ENCODE measurements around the gene FAM234B.

FAM234B gene, protein sequence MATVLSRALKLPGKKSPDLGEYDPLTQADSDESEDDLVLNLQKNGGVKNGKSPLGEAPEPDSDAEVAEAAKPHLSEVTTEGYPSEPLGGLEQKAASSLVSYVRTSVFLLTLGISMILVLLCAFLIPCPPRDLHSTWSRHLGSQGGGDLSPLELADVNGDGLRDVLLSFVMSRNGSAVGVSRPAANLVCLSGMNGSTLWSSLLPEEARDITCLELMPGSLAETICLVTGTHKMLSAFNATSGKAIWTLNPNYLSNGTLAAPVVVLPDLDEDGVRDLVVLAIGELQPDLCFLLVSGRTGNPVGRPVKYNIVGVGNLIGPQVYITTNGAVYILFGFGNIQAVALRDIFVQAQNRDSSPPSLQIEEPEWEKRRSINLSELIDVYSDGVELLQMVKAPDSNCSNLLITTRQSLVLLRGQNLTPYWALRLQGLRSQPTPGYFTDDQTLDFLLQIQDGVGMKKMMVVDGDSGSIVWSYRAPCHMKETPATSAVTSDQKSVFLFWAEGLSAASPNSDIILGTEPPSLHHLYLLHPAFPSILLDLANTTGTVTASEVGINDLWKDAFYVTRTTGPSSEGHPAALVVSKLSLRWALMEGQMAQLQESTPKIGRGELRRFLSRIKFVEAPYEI

DNA sequence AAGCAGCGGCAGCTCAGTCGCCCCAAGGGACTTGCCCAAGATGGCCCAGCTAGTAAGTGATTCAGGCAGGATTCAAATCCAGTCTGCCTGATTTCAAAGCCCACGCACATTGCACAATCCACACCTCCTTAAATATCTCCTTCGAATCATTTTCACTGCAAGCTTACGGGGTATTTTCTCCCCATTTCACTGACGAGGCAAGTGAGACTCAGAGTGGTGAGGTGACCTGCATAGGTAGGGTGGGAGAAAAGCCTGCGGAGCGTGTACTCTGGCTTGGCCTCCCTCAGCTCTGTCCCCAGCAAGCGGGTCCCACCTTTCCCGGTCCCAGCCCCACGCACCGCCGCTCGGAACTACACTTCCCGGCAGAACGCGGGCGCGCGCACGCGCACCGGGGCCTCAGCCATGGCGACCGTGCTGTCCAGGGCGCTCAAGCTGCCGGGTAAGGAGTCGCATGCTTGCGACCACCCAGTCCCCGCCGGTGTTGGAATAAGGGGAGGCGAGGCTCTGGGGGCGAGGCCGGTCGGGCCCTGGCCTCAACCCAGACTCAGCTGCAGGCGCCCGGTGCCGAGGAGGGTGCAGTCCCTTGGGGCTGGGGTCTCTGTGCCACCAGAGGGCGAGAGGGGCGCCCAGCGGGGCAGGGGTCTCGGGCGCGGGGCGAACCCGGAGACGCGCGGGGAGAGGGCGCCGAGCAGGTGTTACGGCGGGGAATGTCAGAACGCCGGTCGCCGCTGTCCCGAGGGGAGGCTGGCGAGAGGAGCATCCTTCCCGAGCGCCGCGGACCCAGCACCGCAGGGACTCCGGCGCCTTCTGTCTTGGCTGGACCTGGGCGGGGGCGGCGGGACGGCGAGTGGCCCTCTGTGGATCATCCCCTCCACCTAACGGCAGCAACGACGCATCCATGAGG is at the start of gene FAM234B:
FAM234B (plus strand) TSS at position 380 of the 904 bp plus-strand sequence; CDS start at position 403, 23 bp downstream.
- Histone ChIP-seq H3K9me3 (ENCODE audit: insufficient read depth, low read length) (no peaks in the 10 kb centered on the region), H3K4me3 (ENCODE audit: insufficient read depth, low read length, poor library complexity, severe bottlenecking) (peak within 1 kb of the TSS; percentile 44), H3K9ac (ENCODE audit: low read length) (peak within 1 kb of the TSS; percentile 39; the same call in 1 of the 2 replicates), H3K27me3 (ENCODE audit: low read length) (no peaks in the 10 kb centered on the region), H3K27ac (ENCODE audit: low read depth, low read length) (no peak within 1 kb of the TSS), H3K36me3 (ENCODE audit: low read length) (no peaks in the 10 kb centered on the region), H3K9me2 (replicated peaks; ENCODE audit: insufficient read depth, low read length) (no peaks in the 10 kb centered on the region), H3F3A (ENCODE audit: insufficient read depth) (no peaks in the 10 kb centered on the region), H4K20me1 (ENCODE audit: low read depth, low read length) (no peaks in the 10 kb centered on the region), H3K4me2 (ENCODE audit: low read depth, low read length, poor library complexity, severe bottlenecking) (peak within 1 kb of the TSS; percentile 43), H2AFZ (ENCODE audit: low read depth, low read length, severe bottlenecking) (peak within 1 kb of the TSS; percentile 54), H3K79me2 (ENCODE audit: insufficient read depth, low read length) (no peaks in the 10 kb centered on the region)
- TF ChIP-seq, protein P1, sequence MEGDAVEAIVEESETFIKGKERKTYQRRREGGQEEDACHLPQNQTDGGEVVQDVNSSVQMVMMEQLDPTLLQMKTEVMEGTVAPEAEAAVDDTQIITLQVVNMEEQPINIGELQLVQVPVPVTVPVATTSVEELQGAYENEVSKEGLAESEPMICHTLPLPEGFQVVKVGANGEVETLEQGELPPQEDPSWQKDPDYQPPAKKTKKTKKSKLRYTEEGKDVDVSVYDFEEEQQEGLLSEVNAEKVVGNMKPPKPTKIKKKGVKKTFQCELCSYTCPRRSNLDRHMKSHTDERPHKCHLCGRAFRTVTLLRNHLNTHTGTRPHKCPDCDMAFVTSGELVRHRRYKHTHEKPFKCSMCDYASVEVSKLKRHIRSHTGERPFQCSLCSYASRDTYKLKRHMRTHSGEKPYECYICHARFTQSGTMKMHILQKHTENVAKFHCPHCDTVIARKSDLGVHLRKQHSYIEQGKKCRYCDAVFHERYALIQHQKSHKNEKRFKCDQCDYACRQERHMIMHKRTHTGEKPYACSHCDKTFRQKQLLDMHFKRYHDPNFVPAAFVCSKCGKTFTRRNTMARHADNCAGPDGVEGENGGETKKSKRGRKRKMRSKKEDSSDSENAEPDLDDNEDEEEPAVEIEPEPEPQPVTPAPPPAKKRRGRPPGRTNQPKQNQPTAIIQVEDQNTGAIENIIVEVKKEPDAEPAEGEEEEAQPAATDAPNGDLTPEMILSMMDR (IDR thresholded peaks at IDR 0.05; ENCODE audit: insufficient read depth, low read length, poor library complexity, severe bottlenecking), result no peak
- TF ChIP-seq EZH2phosphoT487 (conservative IDR thresholded peaks at IDR 0.05; ENCODE audit: low read length), result no peak

DNA sequence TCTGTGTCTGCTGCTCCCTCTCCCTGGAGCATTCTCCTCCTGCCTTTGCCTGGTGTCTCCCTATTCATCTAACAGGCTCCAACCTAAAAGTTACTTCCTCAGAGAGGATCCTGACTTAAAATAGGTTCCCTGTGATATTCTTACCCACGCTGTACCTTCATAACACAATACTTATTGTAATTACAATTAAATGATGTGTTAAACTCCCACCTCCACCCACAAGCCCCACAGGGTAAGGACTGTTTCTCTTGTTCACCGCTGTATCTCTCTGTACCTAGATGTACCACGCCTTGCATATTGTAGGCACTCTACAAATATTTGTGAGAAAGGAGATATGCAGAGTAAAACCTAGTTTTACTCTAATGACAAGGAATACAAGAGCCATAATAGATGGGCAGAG is 49.1 kb upstream of the FAM234B start:
- H3K9me3 ChIP-seq (ENCODE audit: insufficient read depth, low read length), result no peaks in the 10 kb centered on the region
- H3F3A ChIP-seq (ENCODE audit: insufficient read depth), result no peaks in the 10 kb centered on the region
- no peaks in the 10 kb centered on the region for H4K20me1 ChIP-seq (ENCODE audit: low read depth, low read length)
- no peak overlapping the region for H3K27ac ChIP-seq (ENCODE audit: low read depth, low read length)
- H3K4me3 ChIP-seq (ENCODE audit: insufficient read depth, low read length, poor library complexity, severe bottlenecking), result no peak overlapping the region
- H3K4me2 ChIP-seq (ENCODE audit: low read depth, low read length, poor library complexity, severe bottlenecking), result no peak overlapping the region
- H3K79me2 ChIP-seq (ENCODE audit: insufficient read depth, low read length), result no peaks in the 10 kb centered on the region
- no peaks in the 10 kb centered on the region for H3K27me3 ChIP-seq (ENCODE audit: low read length)
- H3K36me3 ChIP-seq (ENCODE audit: low read length), result no peaks in the 10 kb centered on the region
- H3K9me2 ChIP-seq (replicated peaks; ENCODE audit: insufficient read depth, low read length), result no peaks in the 10 kb centered on the region
- TF ChIP-seq, protein P1 (IDR thresholded peaks at IDR 0.05; ENCODE audit: insufficient read depth, low read length, poor library complexity, severe bottlenecking), result no peak
- no peak for TF ChIP-seq EZH2phosphoT487 (conservative IDR thresholded peaks at IDR 0.05; ENCODE audit: low read length)
- H2AFZ ChIP-seq (ENCODE audit: low read depth, low read length, severe bottlenecking), result no peak overlapping the region
- no peak overlapping the region for H3K9ac ChIP-seq (ENCODE audit: low read length)

DNA sequence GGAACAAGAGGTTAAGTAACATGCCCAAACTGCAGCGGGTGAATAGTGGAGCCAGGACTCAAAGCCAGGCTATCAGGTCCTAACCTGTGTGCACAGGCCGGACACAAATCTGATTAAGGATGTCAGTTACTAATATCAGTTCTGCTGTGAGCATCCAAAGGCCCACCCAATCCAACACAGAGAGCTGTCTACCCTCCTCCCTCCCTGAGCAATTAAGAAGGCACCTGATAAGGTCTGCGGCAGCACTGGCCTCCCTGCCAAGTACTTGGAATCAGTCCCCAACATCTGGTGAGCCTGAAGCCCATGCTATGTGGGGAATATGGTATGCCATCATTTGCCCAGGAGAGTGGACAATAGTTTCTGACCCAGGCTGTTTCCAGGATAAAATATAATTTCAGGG is 48.0 kb upstream of the FAM234B start:
- Histone ChIP-seq H3K79me2 (ENCODE audit: insufficient read depth, low read length) (no peaks in the 10 kb centered on the region), H3K9me2 (replicated peaks; ENCODE audit: insufficient read depth, low read length) (no peaks in the 10 kb centered on the region), H3K9ac (ENCODE audit: low read length) (no peak overlapping the region), H4K20me1 (ENCODE audit: low read depth, low read length) (no peaks in the 10 kb centered on the region), H3K27me3 (ENCODE audit: low read length) (no peaks in the 10 kb centered on the region), H3K4me3 (ENCODE audit: insufficient read depth, low read length, poor library complexity, severe bottlenecking) (no peak overlapping the region), H3K4me2 (ENCODE audit: low read depth, low read length, poor library complexity, severe bottlenecking) (no peak overlapping the region), H2AFZ (ENCODE audit: low read depth, low read length, severe bottlenecking) (no peak overlapping the region), H3K27ac (ENCODE audit: low read depth, low read length) (no peak overlapping the region), H3K36me3 (ENCODE audit: low read length) (no peaks in the 10 kb centered on the region), H3F3A (ENCODE audit: insufficient read depth) (no peaks in the 10 kb centered on the region), H3K9me3 (ENCODE audit: insufficient read depth, low read length) (no peaks in the 10 kb centered on the region)
- TF ChIP-seq, protein P1 (IDR thresholded peaks at IDR 0.05; ENCODE audit: insufficient read depth, low read length, poor library complexity, severe bottlenecking), result no peak
- TF ChIP-seq EZH2phosphoT487 (conservative IDR thresholded peaks at IDR 0.05; ENCODE audit: low read length), result no peak

All from SU-DHL-6 (cell line).